Ammon's horn (tissue), 1 donor: ENCODE results near the gene CBS.
"Not testable (repeated sequence)": the region's sequence is repeated elsewhere in the genome, so short reads cannot be mapped to it uniquely, and the experiment has no call there.

Experiments
- DNase-seq: peaks from one replicate; pipeline ENCODE4 v3.0.0-alpha.2; 2016; ENCODE audit warnings: low spot score

Gene CBS

DNA sequence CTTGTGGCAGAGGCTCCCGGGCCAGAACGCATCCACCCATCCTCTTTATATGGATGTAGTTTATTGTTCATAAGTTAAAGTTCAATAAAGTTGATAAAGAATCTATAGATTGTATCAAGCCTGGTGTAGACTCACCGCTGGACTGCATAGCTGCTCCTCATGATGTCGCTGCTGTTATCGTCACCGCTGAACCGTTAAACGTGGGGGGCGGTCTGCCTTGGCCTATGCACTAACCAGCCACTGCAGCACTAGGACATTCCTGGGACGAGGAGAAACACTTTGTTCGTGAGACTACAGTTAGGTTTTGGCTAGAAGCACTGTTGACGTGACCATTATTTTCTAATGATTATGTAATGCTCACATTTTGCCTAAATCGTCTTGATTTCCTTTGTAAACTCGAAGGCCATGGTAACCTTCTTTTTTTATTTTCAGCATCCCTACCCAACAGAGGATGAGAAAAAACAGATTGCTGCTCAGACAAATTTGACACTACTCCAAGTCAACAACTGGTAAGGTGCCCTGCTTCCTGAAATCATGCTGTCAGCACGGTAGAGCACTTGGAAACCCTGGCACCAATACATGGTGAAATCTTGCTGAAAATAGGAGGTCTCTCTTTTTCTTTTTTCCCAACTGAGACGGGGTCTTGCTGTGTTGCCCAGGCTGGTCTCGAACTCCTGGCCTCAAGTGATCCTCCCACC is 51.0 kb downstream of the CBS start:
- no peak for DNase-seq

GRCh38 chr21:43023175-43023574 is 52.5 kb downstream of the CBS start:
- no peak for DNase-seq

DNA sequence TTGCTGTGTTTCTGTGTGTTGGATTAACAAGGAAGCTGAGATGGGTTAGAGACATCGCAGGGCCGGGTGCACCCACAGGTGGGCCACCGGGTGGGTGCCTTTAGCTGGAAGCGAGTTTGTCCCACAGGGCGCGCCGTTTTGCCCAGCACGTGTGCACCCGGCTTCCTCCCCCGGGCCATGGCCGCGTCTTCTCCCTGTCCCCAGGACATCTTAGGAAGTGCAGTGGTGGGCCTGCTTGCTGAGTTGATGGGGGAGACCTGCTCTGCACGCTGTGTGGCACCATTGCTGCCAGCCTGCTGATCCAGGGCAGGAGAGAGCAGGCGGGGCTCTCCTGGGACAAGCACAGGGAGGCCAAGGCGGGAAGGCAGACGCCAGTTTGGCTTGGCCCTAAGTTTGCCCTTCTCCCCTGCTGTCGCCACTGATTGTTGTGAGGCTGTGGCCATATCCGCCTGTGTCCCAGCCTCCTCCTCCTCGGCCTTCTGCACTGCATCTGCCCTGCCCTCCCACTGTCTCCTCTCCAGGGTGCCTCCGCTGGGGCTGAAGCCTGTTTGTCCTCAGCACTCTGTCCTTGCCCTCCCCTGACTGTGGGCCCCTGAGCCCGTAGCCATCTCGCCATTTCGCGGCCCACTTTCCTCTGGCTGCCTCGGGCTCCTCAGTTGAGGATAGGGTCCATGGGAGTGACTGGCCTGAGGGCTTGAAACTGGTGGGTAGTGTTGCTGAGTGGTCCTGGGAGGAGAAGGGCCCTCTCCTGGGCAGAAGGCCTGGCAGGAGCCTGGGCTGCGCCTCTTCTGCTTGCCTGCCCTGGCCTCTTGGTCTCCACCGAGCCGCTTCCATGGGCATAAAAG is 53.7 kb downstream of the CBS start:
- DNase-seq = no peak

GRCh38 chr21:43021191-43021590 is 54.4 kb downstream of the CBS start:
- no peak for DNase-seq

GRCh38 chr21:43020771-43021170 is 54.9 kb downstream of the CBS start:
- no peak for DNase-seq

DNA sequence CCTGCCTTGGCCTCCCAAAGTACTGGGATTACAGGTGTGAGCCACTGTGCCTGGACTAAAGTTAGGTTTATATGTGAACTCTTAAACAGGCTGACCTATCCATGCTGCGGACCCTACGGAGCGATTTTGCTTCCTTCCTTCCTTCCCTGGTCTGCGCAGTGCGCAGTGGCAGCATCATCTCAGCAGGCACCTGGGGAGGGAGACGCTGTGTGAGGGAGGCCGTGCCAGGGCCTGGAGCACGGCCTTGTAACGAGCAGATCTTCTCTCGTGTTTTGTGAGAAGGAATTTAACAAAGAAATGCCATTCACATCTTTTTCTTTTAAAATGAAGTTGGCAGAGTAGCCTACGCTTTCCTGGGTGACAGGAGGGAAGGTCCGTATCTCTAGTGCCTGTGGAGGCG is 55.5 kb downstream of the CBS start:
- no peak for DNase-seq

GRCh38 chr21:43018519-43018918 is 57.1 kb downstream of the CBS start:
- no peak for DNase-seq

GRCh38 chr21:43016728-43017127 is 58.9 kb downstream of the CBS start:
- no peak for DNase-seq

DNA sequence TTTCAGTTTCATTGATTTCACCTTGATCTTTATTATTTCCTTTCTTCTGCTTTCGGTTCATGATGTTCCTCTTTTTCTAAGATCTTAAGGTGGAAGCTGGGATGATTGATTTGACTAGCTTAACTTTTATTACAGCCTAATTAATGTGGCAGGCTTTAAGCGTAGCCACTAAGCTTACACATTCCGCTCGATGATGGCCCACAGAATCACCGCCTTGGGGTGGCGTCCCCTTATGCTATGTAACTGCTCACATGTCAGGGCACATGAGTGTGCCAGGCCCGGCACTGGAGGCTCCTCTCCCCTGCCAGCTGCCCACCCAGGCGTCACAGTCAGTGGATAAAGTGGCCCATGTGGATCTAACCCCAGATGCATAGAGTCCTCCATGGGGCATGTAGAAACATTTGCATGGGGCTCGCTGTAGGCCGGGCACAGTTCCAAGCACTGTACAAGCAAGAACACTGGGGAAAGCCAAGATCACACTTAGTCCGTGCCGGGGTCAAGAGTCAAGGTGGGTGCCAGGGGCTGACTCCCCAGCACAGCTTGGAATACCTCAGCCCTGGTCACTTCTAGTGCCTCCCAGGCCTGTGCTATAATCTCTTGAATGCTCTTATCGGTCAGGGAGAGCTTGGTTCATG is 59.6 kb downstream of the CBS start:
- no peak for DNase-seq

DNA sequence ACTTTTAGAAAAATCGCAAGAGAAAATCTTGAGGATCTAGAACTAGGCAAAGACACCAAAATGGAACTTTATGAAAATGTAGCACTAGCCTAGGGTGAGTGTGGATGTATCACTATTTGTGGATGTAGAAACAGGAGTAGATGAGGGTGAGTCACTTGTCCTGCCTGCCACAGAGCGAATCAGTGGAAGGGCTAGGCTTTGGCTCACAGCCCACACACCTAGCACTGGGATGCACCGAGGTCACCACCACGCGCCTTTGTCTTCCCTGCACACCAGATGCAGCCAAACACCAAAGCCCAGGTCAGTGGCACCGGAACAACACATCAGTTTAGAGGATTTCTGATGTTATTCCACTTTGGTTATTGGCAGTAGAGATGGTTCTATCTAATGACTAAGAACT is 63.0 kb downstream of the CBS start:
- no peak for DNase-seq

DNA sequence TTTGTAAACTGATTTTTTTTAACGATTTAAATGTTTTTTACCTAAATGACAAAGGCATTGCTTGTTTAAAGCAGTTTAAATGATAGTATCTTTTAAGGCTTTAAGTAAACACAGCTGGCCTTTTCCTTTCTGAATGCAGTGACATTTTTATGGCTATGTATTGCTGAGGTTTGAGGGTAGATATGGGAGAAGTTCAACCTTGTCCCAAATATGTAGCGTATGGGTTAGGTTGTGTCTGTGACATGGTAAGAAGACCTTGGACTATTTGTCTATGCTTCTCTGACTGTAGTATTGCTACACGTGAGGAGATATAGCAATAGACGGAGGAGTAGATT is 68.8 kb downstream of the CBS start:
- DNase-seq = no peak

- not testable (repeated sequence) for DNase-seq
Observed at GRCh38 chr21:43006051-43006873, 69.4 kb downstream of the CBS start.

- DNase-seq = no peak
Observed at GRCh38 chr21:43005635-43006034, 70.0 kb downstream of the CBS start.

GRCh38 chr21:43004926-43005325 is 70.7 kb downstream of the CBS start:
- no peak for DNase-seq
